Uterus (tissue), 4 donors: ENCODE data around the gene KCNN3. TPM values are rescaled to one million over a fixed set of nuclear protein-coding genes. Genes with fewer than 3 reads are reported as not detected.

ENCODE experiments used
- DNase-seq, 2 donors: peaks; one replicate each; pipeline ENCODE4 v3.0.0-alpha.2; 2019 to 2020
- H3K27ac ChIP-seq, 2 donors: fragments of 200-600 bp; sonication (generic); 1 replicate in 1 of 2; 2 replicates in 1 of 2; pipeline ENCODE4 v1.5.1; 2016 to 2018
- H3K27me3 ChIP-seq, 2 donors: fragments of 200-600 bp; sonication (generic); one replicate each; pipeline ENCODE4 v1.5.1; 2018 to 2019; ENCODE audit warnings: control low read depth in 1 of 2
- H3K36me3 ChIP-seq, 2 donors: fragments of 200-600 bp; sonication (generic); one replicate each; pipeline ENCODE4 v1.5.1; 2019; ENCODE audit warnings: control low read depth in 1 of 2
- H3K4me1 ChIP-seq, 2 donors: fragments of 200-600 bp; sonication (generic); one replicate each; pipeline ENCODE4 v1.5.1; 2018 to 2019; ENCODE audit warnings: control low read depth in 1 of 2
- H3K4me3 ChIP-seq, 2 donors: fragments of 200-600 bp; sonication (generic); 1 replicate in 1 of 2; 2 replicates in 1 of 2; pipeline ENCODE4 v1.5.1; 2018 to 2019; ENCODE audit warnings: mild to moderate bottlenecking in 1 of 2
- H3K9me3 ChIP-seq, 2 donors: fragments of 200-600 bp; sonication (generic); one replicate each; pipeline ENCODE4 v1.5.1; 2019; ENCODE audit warnings: control low read depth in 1 of 2
- POLR2A ChIP-seq, 2 donors: fragments of 450-650 bp; IDR thresholded peaks; one replicate each; pipeline ENCODE4 v1.6.1; 2016; ENCODE audit warnings: antibody characterized with exemption in 2 of 2, mild to moderate bottlenecking in 1 of 2, moderate library complexity in 1 of 2
- intact Hi-C: fragments of 100-400 bp; cut with DNase I; formaldehyde crosslinking; loops from one replicate; pipeline ENCODE4 v1.15.1; 2023; ENCODE audit warnings: low total_unique reads
- total RNA-seq, 4 donors: library from RNA; depleted of rRNA in 3 of 4; stranded (reverse); fragments of >200 nt in 3 of 4; gene quantifications; one replicate each; pipeline versions ENCODE4 v1.1.0 to v1.2.4, GENCODE V29; 2014 to 2023
- TF ChIP-seq, protein P1 (sequence below), 4 experiments: fragments of 200-600 bp in 2 of 4; fragments of 450-650 bp in 2 of 4; sonication (generic) in 2 of 4; IDR thresholded peaks; one replicate each; pipeline ENCODE4 v1.5.1; 2016 to 2019; ENCODE audit warnings: antibody characterized with exemption in 4 of 4, mild to moderate bottlenecking in 2 of 4, moderate library complexity in 1 of 4
- donor health status: DM: yes; HTN: yes; CAD: no.

KCNN3 gene
- total RNA-seq, 4 donors from 2014 or later = 7.1 to 35.5 (median 12.1) TPM

DNA sequence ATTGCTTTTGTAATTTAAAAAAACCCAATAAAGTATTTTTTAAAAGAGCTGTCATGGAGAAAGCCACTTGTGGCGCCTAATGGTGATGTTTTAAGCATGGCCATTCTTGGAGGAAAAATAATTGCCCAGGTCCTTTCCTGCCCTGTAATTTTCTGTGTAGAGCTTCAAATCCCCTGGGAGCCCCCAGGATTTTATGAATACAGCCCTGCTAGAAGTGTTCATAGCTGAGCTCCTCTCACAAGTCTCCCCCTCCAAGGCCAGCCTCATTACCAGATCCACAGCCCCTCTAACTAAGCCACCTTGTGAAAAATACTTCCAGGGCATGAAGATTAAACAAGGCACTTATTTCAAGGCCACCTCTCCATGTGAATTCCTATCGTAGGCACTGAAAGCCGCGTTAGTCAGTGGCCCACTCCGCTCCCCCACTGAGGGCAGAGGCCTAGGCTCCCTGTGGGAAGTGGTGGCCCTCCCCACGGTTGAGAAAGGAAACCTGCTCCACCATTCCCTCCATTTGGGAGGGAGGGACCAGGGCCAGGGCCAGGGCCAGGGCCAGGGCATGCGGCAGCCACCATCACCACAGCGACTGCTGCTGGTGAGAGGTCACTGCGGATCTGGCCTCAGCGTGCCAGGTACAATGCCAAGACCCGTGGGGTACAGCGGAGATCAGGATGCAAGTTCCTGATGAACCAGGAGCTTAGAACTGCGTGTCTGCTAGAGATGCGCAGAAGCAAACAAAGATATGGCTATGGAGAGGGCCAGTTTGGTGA is 83.1 kb downstream of the KCNN3 start:
- no peaks in the 10 kb centered on the region for H3K36me3 ChIP-seq
- H3K9me3 ChIP-seq = no peaks in the 10 kb centered on the region
- peak in 1 of 2 donors; percentile 6 for DNase-seq
- no peaks in the 10 kb centered on the region for H3K27me3 ChIP-seq
- no peak overlapping the region for H3K4me3 ChIP-seq
- H3K4me1 ChIP-seq = peaks cover 6 to 8% of the 10 kb centered on the region in 2 donors
- TF ChIP-seq, protein P1, sequence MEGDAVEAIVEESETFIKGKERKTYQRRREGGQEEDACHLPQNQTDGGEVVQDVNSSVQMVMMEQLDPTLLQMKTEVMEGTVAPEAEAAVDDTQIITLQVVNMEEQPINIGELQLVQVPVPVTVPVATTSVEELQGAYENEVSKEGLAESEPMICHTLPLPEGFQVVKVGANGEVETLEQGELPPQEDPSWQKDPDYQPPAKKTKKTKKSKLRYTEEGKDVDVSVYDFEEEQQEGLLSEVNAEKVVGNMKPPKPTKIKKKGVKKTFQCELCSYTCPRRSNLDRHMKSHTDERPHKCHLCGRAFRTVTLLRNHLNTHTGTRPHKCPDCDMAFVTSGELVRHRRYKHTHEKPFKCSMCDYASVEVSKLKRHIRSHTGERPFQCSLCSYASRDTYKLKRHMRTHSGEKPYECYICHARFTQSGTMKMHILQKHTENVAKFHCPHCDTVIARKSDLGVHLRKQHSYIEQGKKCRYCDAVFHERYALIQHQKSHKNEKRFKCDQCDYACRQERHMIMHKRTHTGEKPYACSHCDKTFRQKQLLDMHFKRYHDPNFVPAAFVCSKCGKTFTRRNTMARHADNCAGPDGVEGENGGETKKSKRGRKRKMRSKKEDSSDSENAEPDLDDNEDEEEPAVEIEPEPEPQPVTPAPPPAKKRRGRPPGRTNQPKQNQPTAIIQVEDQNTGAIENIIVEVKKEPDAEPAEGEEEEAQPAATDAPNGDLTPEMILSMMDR (IDR thresholded peaks at IDR 0.05) = no peak
- TF ChIP-seq POLR2A (IDR thresholded peaks at IDR 0.05) = no peak
- no peak overlapping the region for H3K27ac ChIP-seq
- intact Hi-C loops = no loop called here

DNA sequence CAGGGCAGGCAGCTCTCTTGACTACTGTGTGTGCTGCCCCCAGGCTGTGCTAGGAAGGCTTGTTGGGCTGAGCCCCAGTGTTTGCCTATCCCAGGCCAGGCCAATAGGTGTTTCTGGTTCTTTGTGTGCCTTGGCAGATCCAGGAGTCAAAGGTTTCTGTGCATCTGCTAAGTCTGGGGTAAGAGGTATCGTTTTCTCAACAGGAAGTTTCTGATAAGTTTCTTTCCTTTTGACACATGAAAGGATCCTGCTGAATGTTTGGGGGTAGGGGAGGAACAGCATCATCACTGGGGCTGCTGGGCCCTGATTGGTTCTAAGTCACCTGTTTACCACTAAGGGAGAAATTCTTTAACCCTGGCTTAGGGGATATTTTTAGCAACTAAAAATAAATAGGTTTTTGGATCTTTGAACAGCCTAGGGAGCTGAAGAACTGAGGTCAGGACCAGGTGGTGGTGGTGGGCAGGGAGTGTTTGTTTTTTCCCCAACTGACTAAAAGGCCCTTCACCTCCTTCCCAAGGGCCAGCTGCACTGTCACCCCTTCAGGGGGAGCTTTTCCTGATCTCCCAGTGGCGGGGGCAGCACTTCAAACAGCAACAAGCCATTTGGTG is 85.1 kb downstream of the KCNN3 start:
- intact Hi-C loops = no loop called here
- no peaks in the 10 kb centered on the region for H3K27me3 ChIP-seq
- no peaks in the 10 kb centered on the region for H3K36me3 ChIP-seq
- peak in 1 of 2 donors; percentile 59 for DNase-seq
- H3K27ac ChIP-seq = peak overlapping the region; percentile 58 to 63
- no peak overlapping the region for H3K4me3 ChIP-seq
- no peaks in the 10 kb centered on the region for H3K9me3 ChIP-seq
- peak in 1 of 2 donors; percentile 38 for TF ChIP-seq POLR2A (IDR thresholded peaks at IDR 0.05)
- TF ChIP-seq, protein P1 (IDR thresholded peaks at IDR 0.05) = no peak
- H3K4me1 ChIP-seq = peaks cover 0 to 6% of the 10 kb centered on the region in 2 donors

DNA sequence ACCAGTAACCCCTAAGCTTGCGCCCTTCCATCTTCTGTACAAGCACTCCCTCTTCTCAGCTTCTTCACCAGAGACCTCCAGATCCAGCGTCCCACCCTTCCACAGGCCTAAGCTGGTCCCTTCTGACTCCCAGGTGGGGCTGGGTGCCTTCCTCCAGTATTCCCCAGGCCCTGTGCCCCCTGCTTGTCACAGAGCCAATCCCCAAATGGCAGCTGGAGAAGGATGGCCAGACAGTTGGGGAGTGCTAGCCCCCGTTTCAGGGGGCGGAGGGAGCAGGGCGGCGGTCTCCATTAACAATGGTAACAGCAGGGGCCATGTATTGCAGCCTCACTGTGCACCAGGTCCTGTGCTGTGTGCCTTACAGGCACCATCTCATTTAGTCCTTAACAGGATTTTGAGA is 85.7 kb downstream of the KCNN3 start:
- intact Hi-C loops = no loop called here
- DNase-seq = no peak
- peaks cover 0 to 6% of the 10 kb centered on the region in 2 donors for H3K4me1 ChIP-seq
- H3K36me3 ChIP-seq = no peaks in the 10 kb centered on the region
- H3K4me3 ChIP-seq = no peak overlapping the region
- no peaks in the 10 kb centered on the region for H3K9me3 ChIP-seq
- peak overlapping the region; percentile 58 to 63 for H3K27ac ChIP-seq
- TF ChIP-seq, protein P1 (IDR thresholded peaks at IDR 0.05) = no peak
- no peak for TF ChIP-seq POLR2A (IDR thresholded peaks at IDR 0.05)
- no peaks in the 10 kb centered on the region for H3K27me3 ChIP-seq

DNA sequence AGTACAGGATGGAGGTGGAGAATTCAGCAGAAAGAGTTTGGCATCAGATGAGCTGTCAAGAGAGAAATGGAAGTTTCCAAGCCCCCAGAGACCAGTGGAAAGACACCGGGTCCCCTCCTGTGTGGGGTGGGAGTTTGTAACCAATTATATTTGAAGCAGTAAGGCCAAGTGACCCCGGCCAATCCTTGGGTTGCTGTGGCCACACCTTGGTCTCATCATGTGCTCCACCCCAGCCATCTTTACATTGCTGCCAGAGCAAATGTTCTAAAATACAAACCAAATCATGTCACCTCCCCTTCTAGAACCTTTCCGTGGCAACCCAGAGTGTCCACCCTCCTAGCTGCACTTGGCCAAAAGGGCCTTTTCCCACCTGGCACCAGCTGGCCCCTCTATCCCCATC is 86.1 kb downstream of the KCNN3 start:
- TF ChIP-seq POLR2A (IDR thresholded peaks at IDR 0.05) = no peak
- TF ChIP-seq, protein P1 (IDR thresholded peaks at IDR 0.05) = no peak
- H3K4me3 ChIP-seq = no peak overlapping the region
- no peak for DNase-seq
- H3K36me3 ChIP-seq = no peaks in the 10 kb centered on the region
- peaks cover 0 to 6% of the 10 kb centered on the region in 2 donors for H3K4me1 ChIP-seq
- intact Hi-C loops = no loop called here
- no peaks in the 10 kb centered on the region for H3K9me3 ChIP-seq
- no peaks in the 10 kb centered on the region for H3K27me3 ChIP-seq
- peak overlapping the region; percentile 58 to 63 for H3K27ac ChIP-seq

DNA sequence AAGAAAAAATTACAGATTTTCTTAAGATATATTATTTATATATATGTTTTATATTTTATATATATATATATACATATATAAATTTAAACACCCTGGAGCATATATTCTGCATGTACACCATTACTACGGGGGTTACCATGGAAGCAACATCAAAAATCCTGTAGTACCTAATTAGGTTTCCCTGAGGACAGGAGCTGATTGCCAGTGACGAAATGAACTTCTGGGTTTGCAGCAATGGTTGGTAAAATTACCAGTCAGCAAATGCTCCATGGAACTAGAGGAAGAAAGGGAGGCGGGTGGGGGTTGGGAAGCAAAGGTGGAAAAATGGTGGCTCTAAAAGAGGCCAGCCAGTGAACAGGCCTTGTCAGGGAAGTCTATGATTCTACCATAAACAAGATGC is 89.5 kb downstream of the KCNN3 start:
- no peak for DNase-seq
- Histone ChIP-seq H3K4me3 (no peak overlapping the region), H3K36me3 (no peaks in the 10 kb centered on the region), H3K27me3 (no peaks in the 10 kb centered on the region), H3K27ac (no peak overlapping the region), H3K9me3 (no peaks in the 10 kb centered on the region), H3K4me1 (peaks cover 0 to 6% of the 10 kb centered on the region in 2 donors)
- TF ChIP-seq, protein P1 (IDR thresholded peaks at IDR 0.05) = no peak
- no peak for TF ChIP-seq POLR2A (IDR thresholded peaks at IDR 0.05)
- intact Hi-C loops = no loop called here
